Measurements from ENCODE around the gene ADH4.
"Not testable (repeated sequence)": the region's sequence is repeated elsewhere in the genome, so short reads cannot be mapped to it uniquely, and the experiment has no call there.

ADH4 gene

GRCh38 chr4:99088481-99089365, 55.4 kb downstream of the ADH4 start, which contains the start of gene ADH5:
ADH5 (minus strand) TSS chr4:99088788; CDS start chr4:99088700, 88 bp downstream.
- DNase-seq (ENCODE audit: low read depth, low spot score): peak; percentile 88

GRCh38 chr4:99088023-99088449, 56.1 kb downstream of the ADH4 start:
- H3K4me3 ChIP-seq (ENCODE audit: low read depth, low read length): peak overlapping the region; percentile 78
- in situ Hi-C loops (cut with HindIII; ENCODE audit: low sequenced_read_pairs): no loop called here
- peak; percentile 66 for DNase-seq (ENCODE audit: low read depth, low spot score)
- TF ChIP-seq CTCF (IDR thresholded peaks at IDR 0.05; ENCODE audit: low read depth, low read length): no peak

More at GRCh38 chr4:99088481-99089365, 55.4 kb downstream of the ADH4 start, which contains the start of gene ADH5:
- no peak for TF ChIP-seq CTCF (IDR thresholded peaks at IDR 0.05; ENCODE audit: low read depth, low read length)
- in situ Hi-C loops (cut with HindIII; ENCODE audit: low sequenced_read_pairs): no loop called here
- H3K4me3 ChIP-seq (ENCODE audit: low read depth, low read length): peak within 1 kb of the TSS; percentile 78

- no peak for TF ChIP-seq CTCF (IDR thresholded peaks at IDR 0.05; ENCODE audit: low read depth, low read length)
- H3K4me3 ChIP-seq (ENCODE audit: low read depth, low read length): no peak overlapping the region
- no peak for DNase-seq (ENCODE audit: low read depth, low spot score)
- in situ Hi-C loops (cut with HindIII; ENCODE audit: low sequenced_read_pairs): no loop called here
Measured at GRCh38 chr4:99084595-99084994, 59.5 kb downstream of the ADH4 start.

GRCh38 chr4:99082192-99082591, 61.9 kb downstream of the ADH4 start:
- TF ChIP-seq CTCF (IDR thresholded peaks at IDR 0.05; ENCODE audit: low read depth, low read length): no peak
- no peak overlapping the region for H3K4me3 ChIP-seq (ENCODE audit: low read depth, low read length)
- in situ Hi-C loops (cut with HindIII; ENCODE audit: low sequenced_read_pairs): no loop called here
- no peak for DNase-seq (ENCODE audit: low read depth, low spot score)

- H3K4me3 ChIP-seq (ENCODE audit: low read depth, low read length); DNase-seq (ENCODE audit: low read depth, low spot score); in situ Hi-C loops (cut with HindIII; ENCODE audit: low sequenced_read_pairs): not testable (repeated sequence)
Measured at GRCh38 chr4:99080869-99081268, 63.2 kb downstream of the ADH4 start.

GRCh38 chr4:99079625-99080295, 64.3 kb downstream of the ADH4 start:
- H3K4me3 ChIP-seq (ENCODE audit: low read depth, low read length): no peak overlapping the region
- DNase-seq (ENCODE audit: low read depth, low spot score): no peak
- in situ Hi-C loops (cut with HindIII; ENCODE audit: low sequenced_read_pairs): no loop called here
- no peak for TF ChIP-seq CTCF (IDR thresholded peaks at IDR 0.05; ENCODE audit: low read depth, low read length)

All from astrocyte of the spinal cord (primary cell).